GM21737 (cell line): ENCODE measurements around the gene GRID1.

ENCODE experiments used
- ATAC-seq: cut with Tn5 transposase; IDR thresholded peaks from one replicate; pipeline ENCODE4 v1.9.1; 2021; ENCODE audit warnings: mild to moderate bottlenecking, moderate library complexity; ENCODE audit not compliant: unreplicated experiment

The GRID1 gene

GRCh38 chr10:86219271-86219670 lies 147.3 kb downstream of the GRID1 start:
- ATAC-seq = no peak

- no peak for ATAC-seq
These were observed 147.8 kb downstream of the GRID1 start for GRCh38 chr10:86218842-86219241.

- ATAC-seq = no peak
These were observed 148.4 kb downstream of the GRID1 start for GRCh38 chr10:86218160-86218559.

- ATAC-seq = no peak
These were observed 149.1 kb downstream of the GRID1 start for GRCh38 chr10:86217371-86218080.

- no peak for ATAC-seq
These were observed 149.7 kb downstream of the GRID1 start for GRCh38 chr10:86216886-86217285.

- no peak for ATAC-seq
These were observed 150.9 kb downstream of the GRID1 start for GRCh38 chr10:86215712-86216111.

- ATAC-seq = no peak
These were observed 151.5 kb downstream of the GRID1 start for GRCh38 chr10:86215046-86215445.

- ATAC-seq = no peak
These were observed 153.4 kb downstream of the GRID1 start for GRCh38 chr10:86213148-86213547.

- ATAC-seq = no peak
These were observed 154.2 kb downstream of the GRID1 start for GRCh38 chr10:86212391-86212700.

- ATAC-seq = no peak
These were observed 154.8 kb downstream of the GRID1 start for GRCh38 chr10:86211691-86212390.

- ATAC-seq = no peak
These were observed 156.2 kb downstream of the GRID1 start for GRCh38 chr10:86210416-86210815.

- no peak for ATAC-seq
These were observed 156.9 kb downstream of the GRID1 start for GRCh38 chr10:86209726-86210125.

GRCh38 chr10:86207226-86207625 lies 159.4 kb downstream of the GRID1 start:
- ATAC-seq = no peak

GRCh38 chr10:86206240-86206579 lies 160.4 kb downstream of the GRID1 start:
- no peak for ATAC-seq

- ATAC-seq = no peak
These were observed 161.0 kb downstream of the GRID1 start for GRCh38 chr10:86205306-86206239.

GRCh38 chr10:86204421-86205305 lies 161.9 kb downstream of the GRID1 start:
- no peak for ATAC-seq

- ATAC-seq = no peak
These were observed 163.3 kb downstream of the GRID1 start for GRCh38 chr10:86203162-86203905.

- no peak for ATAC-seq
These were observed 164.3 kb downstream of the GRID1 start for GRCh38 chr10:86202226-86202735.

GRCh38 chr10:86200867-86201266 lies 165.7 kb downstream of the GRID1 start:
- no peak for ATAC-seq

GRCh38 chr10:86200269-86200668 lies 166.3 kb downstream of the GRID1 start:
- ATAC-seq = no peak
